Mucosa of descending colon (tissue), 3 donors: ENCODE results near the gene MADCAM1. TPM values are rescaled to one million over a fixed set of nuclear protein-coding genes. Genes with fewer than 3 reads are reported as not detected.
A peak's percentile ranks its signal among the peaks of the same experiment; 100 is the strongest.

ENCODE experiments used
- ATAC-seq: fragments of 200-7000 bp; cut with Tn5 transposase; one replicate; pipeline ENCODE4 v1.9.1; 2020; ENCODE audit warnings: mild to moderate bottlenecking, moderate library complexity
- DNase-seq, 3 donors: peaks; one replicate each; pipeline ENCODE4 v3.0.0-alpha.2; 2020
- H3K36me3 ChIP-seq: fragments of 200-600 bp; one replicate; pipeline ENCODE4 v1.8.0; 2021; ENCODE audit warnings: low read depth, mild to moderate bottlenecking
- H3K4me1 ChIP-seq: fragments of 200-600 bp; one replicate; pipeline ENCODE4 v1.8.0; 2021; ENCODE audit warnings: low read depth, mild to moderate bottlenecking
- H3K4me3 ChIP-seq: fragments of 200-600 bp; one replicate; pipeline ENCODE4 v1.8.0; 2021; ENCODE audit warnings: mild to moderate bottlenecking
- H3K9me3 ChIP-seq: fragments of 200-600 bp; one replicate; pipeline ENCODE4 v1.8.0; 2021; ENCODE audit warnings: mild to moderate bottlenecking
- intact Hi-C, 2 donors: fragments of 100-400 bp; cut with DNase I in 1 of 2; cut with micrococcal nuclease in 1 of 2; formaldehyde crosslinking; loops; one replicate each; pipeline versions ENCODE4 v1.11.0 to v1.11.1; 2022; cut with DNase I, micrococcal nuclease
- total RNA-seq, 3 donors: library from RNA; stranded (reverse); fragmentation: NEBNext Ultra II Directional in 2 of 3; extraction: Animal tissue kit (Norgen Biotek cat#: 25700) in 2 of 3; gene quantifications; one replicate each; pipeline versions ENCODE4 v1.2.1 to v1.2.4, GENCODE V29; 2021 to 2023
- TF ChIP-seq, protein P1 (sequence below): fragments of 200-600 bp; IDR thresholded peaks from one replicate; pipeline ENCODE4 v1.8.0; 2022; ENCODE audit warnings: antibody characterized with exemption, mild to moderate bottlenecking
- donor health status: DM: no; HTN: no; CAD: no; lungs with moderate emphysema.
- donor health status: DM: no; HTN: no; CAD: no.
- donor health status: DM: no; HTN: yes; CAD: no.

The MADCAM1 gene
- total RNA-seq, 3 donors from 2014 or later: 2.3 to 4.3 (median 4.1) TPM

DNA sequence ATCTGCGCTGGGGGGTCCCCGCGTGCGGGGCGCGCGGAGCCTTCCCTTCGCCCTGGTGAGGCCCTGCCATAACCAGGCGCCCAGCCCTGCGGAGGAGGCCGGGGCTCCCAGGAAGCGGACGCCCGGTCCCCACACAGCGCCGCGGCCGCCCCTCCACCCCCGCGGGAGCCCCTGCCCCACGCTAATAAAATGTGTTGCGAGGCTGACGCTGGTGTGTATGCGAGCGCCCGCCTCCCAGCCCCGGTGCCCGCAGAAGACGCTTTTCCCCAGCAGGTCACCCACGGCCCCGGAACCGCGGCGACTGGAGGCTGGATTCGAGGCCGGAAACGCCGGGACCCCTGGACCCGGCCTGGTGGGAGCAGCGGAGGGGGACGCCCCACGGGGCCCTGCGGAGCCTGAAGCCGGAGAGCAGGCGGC lies 23.2 kb downstream of the MADCAM1 start:
- ATAC-seq (no peak), DNase-seq (no peak)
- H3K9me3 ChIP-seq: no peaks in the 10 kb centered on the region
- intact Hi-C loops: no loop called here
- H3K4me1 ChIP-seq: no peaks in the 10 kb centered on the region
- TF ChIP-seq, protein P1, sequence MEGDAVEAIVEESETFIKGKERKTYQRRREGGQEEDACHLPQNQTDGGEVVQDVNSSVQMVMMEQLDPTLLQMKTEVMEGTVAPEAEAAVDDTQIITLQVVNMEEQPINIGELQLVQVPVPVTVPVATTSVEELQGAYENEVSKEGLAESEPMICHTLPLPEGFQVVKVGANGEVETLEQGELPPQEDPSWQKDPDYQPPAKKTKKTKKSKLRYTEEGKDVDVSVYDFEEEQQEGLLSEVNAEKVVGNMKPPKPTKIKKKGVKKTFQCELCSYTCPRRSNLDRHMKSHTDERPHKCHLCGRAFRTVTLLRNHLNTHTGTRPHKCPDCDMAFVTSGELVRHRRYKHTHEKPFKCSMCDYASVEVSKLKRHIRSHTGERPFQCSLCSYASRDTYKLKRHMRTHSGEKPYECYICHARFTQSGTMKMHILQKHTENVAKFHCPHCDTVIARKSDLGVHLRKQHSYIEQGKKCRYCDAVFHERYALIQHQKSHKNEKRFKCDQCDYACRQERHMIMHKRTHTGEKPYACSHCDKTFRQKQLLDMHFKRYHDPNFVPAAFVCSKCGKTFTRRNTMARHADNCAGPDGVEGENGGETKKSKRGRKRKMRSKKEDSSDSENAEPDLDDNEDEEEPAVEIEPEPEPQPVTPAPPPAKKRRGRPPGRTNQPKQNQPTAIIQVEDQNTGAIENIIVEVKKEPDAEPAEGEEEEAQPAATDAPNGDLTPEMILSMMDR: no peak
- H3K36me3 ChIP-seq: no peaks in the 10 kb centered on the region
- H3K4me3 ChIP-seq: no peak overlapping the region

DNA sequence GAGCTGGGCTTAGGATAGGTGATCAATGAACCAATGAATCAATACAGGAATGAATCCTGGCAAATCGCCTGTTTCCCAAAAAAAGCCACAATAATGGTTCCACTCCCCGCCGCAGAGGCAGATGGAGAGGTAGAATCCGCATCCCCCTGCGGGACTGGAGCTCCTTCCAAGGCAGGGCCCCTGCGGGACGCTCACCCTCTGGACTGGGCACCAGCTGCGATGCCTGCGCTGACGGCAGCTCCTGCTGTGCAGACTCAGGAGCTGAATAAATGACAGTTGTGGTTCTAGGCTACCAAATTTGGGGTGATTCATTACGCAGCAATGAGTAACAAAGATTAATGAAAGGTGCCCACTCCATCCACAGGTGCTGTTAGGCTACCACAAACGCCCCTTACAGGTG lies 26.4 kb downstream of the MADCAM1 start:
- DNase-seq (no peak), ATAC-seq (no peak)
- TF ChIP-seq, protein P1: no peak
- Histone ChIP-seq H3K4me3 (no peak overlapping the region), H3K9me3 (no peaks in the 10 kb centered on the region), H3K4me1 (no peaks in the 10 kb centered on the region), H3K36me3 (no peaks in the 10 kb centered on the region)
- intact Hi-C loops: no loop called here

DNA sequence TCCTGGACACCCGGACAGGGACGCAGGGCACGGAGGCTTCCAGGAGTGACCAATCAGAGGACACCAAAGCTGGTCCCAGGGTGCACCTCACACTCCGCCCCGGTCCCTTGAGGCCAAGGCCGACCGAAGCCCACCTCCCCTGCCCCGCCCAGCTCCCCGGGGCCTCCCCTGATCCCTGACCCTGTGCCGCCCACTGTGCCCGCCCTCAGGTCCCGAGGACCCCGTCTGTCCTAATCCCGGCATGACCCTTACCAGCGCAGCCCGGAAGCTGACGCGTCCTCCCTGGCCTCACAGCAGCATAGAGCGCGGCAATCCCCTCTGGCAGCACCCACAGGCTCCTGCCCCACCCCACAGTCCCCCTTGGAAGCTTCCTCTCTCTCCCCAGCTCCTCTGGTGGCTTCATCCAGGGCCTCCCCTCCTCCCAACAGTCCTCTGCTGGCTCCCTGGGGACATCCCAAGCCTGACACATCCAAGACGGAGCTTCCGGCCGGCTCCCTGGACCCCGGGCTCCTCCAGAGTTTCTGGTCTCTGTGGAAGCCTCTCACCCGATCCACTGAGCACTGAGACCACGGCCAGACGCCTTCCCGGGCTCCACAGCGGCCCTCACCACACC lies 27.9 kb downstream of the MADCAM1 start:
- intact Hi-C loops: no loop called here

DNA sequence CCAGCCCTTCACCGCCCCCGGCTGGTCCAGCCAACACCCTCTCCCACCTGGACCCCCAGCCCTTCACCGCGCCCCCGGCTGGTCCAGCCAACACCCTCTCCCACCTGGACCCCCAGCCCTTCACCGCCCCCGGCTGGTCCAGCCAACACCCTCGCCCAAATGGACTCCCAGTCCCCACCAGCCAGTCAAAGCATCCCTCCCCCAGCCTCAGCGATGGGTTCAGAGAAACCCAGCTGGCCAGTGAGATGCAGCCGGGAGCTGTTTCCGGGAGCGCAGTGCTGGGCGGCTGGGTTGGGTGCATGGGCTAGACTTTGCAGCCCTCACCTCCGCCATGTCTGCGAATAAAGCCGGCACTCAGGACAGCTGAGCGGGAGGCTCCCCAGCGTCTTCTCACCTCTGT lies 28.7 kb downstream of the MADCAM1 start:
- ATAC-seq (no peak), DNase-seq (no peak)
- no peak overlapping the region for H3K4me3 ChIP-seq
- H3K9me3 ChIP-seq: no peaks in the 10 kb centered on the region
- TF ChIP-seq, protein P1: no peak
- H3K36me3 ChIP-seq: no peaks in the 10 kb centered on the region
- H3K4me1 ChIP-seq: no peaks in the 10 kb centered on the region
- intact Hi-C loops: no loop called here

More for the DNA sequence above, 27.9 kb downstream of the MADCAM1 start:
- Histone ChIP-seq H3K9me3 (no peaks in the 10 kb centered on the region), H3K36me3 (no peaks in the 10 kb centered on the region), H3K4me3 (no peak overlapping the region), H3K4me1 (no peaks in the 10 kb centered on the region)
- ATAC-seq (no peak), DNase-seq (peak in 1 of 3 donors; percentile 55)
- TF ChIP-seq, protein P1: no peak

DNA sequence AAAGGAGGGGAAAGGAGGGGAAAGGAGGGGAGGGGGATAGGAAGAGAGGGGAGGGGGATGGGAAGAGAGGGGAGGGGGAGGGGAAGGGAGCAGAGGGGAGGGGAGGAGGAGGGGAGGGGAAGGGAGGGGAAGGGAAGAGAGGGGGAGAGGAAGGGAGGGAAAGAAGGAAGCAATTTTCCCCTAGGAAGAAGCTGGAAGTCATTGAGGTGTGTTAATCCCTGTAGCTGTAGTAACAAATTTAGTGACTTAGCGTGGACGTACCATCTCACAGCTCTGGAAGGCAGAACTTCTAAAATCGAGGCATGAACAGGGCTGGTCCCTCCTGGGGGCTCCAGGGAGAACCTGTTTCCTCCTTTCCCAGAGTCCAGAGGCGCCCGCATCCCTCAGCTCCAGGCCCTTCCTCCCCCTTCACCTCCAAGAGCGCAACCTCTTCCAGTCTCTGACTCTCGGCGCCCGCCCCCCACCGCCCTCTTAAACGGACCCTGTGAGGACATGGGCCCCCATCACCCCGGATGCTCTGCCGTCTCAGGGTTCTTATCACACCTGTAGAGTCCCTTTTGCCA lies 29.7 kb downstream of the MADCAM1 start:
- intact Hi-C loops: no loop called here
- DNase-seq: no peak
- TF ChIP-seq, protein P1: no peak

More for the DNA sequence above, 29.7 kb downstream of the MADCAM1 start:
- H3K36me3 ChIP-seq: no peaks in the 10 kb centered on the region
- H3K4me3 ChIP-seq: no peak overlapping the region
- ATAC-seq: no peak
- no peaks in the 10 kb centered on the region for H3K9me3 ChIP-seq
- H3K4me1 ChIP-seq: no peaks in the 10 kb centered on the region
